NT2/D1 (cell line): Measurements from ENCODE around the gene SLC9A6.

ENCODE experiments used
- SUZ12 ChIP-seq: IDR thresholded peaks from 2 replicates; pipeline ENCODE4 v1.6.1; 2011; ENCODE audit not compliant: insufficient read length, insufficient read depth; ENCODE audit errors: extremely low read depth
- YY1 ChIP-seq: IDR thresholded peaks from 2 replicates; pipeline ENCODE4 v1.6.1; 2011; ENCODE audit not compliant: insufficient read length, insufficient read depth

- no peak for TF ChIP-seq YY1
- TF ChIP-seq SUZ12, result no peak
Measured at GRCh38 chrX:135982860-135983259, 2.4 kb upstream of the SLC9A6 start.
